ENCODE measurements around the gene FOXN4. TPM values are rescaled to one million over a fixed set of nuclear protein-coding genes. Genes with fewer than 3 reads are reported as not detected.

FOXN4 gene
- total and polyA plus RNA-seq, 9 of the 15 experiments (the other 6 are each of a cell fraction or from before 2014, with no cell fraction given), result not detected

DNA sequence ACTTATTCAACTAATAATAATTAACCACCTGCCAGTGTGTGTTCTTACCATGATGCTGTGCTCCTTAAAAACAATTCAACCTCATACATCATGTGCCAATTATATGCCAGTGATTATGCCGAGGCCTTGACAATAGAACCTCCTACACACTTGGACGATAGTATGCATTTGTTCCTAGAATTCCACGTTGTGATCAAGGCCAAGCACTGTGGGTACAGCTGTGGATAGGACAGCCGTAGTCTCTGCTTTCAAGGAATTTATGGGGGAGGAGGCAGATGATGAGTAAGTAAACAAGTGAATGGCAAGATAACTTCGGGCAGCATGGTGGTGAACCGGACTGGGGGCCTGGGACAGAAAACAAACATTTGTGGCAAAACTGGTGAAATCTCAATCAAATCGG lies 20.6 kb upstream of the FOXN4 start (continued):
- TF ChIP-seq, protein P1, sequence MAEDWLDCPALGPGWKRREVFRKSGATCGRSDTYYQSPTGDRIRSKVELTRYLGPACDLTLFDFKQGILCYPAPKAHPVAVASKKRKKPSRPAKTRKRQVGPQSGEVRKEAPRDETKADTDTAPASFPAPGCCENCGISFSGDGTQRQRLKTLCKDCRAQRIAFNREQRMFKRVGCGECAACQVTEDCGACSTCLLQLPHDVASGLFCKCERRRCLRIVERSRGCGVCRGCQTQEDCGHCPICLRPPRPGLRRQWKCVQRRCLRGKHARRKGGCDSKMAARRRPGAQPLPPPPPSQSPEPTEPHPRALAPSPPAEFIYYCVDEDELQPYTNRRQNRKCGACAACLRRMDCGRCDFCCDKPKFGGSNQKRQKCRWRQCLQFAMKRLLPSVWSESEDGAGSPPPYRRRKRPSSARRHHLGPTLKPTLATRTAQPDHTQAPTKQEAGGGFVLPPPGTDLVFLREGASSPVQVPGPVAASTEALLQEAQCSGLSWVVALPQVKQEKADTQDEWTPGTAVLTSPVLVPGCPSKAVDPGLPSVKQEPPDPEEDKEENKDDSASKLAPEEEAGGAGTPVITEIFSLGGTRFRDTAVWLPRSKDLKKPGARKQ (CRISPR knock-in tag; IDR thresholded peaks at IDR 0.05), result no peak
- no peak for TF ChIP-seq MXD1 (CRISPR knock-in tag; IDR thresholded peaks at IDR 0.05; ENCODE audit: borderline replicate concordance, poor library complexity, severe bottlenecking)
- TF ChIP-seq MIER1 (IDR thresholded peaks at IDR 0.05; ENCODE audit: low read depth), result no peak
- TF ChIP-seq, protein P2, sequence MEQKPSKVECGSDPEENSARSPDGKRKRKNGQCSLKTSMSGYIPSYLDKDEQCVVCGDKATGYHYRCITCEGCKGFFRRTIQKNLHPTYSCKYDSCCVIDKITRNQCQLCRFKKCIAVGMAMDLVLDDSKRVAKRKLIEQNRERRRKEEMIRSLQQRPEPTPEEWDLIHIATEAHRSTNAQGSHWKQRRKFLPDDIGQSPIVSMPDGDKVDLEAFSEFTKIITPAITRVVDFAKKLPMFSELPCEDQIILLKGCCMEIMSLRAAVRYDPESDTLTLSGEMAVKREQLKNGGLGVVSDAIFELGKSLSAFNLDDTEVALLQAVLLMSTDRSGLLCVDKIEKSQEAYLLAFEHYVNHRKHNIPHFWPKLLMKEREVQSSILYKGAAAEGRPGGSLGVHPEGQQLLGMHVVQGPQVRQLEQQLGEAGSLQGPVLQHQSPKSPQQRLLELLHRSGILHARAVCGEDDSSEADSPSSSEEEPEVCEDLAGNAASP (IDR thresholded peaks at IDR 0.05), result no peak
- no peak for TF ChIP-seq TAF7 (tag; IDR thresholded peaks at IDR 0.05)
- no peak for TF ChIP-seq NR4A1 (CRISPR knock-in tag; IDR thresholded peaks at IDR 0.05)
- TF ChIP-seq NR4A1 (tag; IDR thresholded peaks at IDR 0.05), result no peak

DNA sequence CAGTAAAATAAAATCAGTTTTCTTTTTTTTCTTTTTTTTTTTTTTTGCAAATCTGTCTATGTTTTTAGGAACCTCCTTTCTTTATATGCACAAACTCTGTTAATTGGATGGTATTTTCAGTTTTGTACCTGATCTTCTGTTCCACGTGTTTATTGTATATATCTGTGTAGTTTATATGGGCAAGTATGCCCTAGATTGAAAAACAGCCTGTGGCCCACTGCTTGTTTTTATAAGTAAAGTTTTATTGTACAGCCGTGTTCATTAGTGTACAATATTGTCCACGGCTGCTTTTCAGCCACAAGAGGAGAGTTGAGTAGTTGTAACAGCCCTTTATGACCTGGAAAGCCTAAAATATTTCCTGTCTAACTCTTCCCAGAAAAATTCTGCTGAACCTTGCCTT lies 19.9 kb upstream of the FOXN4 start:
- FAIRE-seq (no peak), ATAC-seq (no peak), DNase-seq (ENCODE audit: extremely low read depth in 1 of 4, low spot score in 3 of 4) (no peak)
- BruUV-seq (replicated peaks), result no TSS peak
- no peak overlapping the region for H3K4me3 ChIP-seq
- no peaks in the 10 kb centered on the region for H3K4me1 ChIP-seq (replicated peaks in 1 of 2; ENCODE audit: control insufficient read depth in 2 of 2, insufficient read depth in 2 of 2, low read length in 2 of 2)
- H3K27me3 ChIP-seq (ENCODE audit: control insufficient read depth in 2 of 2, insufficient read depth in 2 of 2, low read length in 2 of 2), result peaks cover 15 to 32% of the 10 kb centered on the region in 2 experiments; a peak in 4 of 5 replicates
- H3K36me3 ChIP-seq (ENCODE audit: control insufficient read depth, insufficient read depth, low read length), result no peaks in the 10 kb centered on the region
- ChIA-PET CTCF (ENCODE audit: low intra/inter-chr PET ratio) (interaction anchor here (0.7 kb wide), 1 partner anchor 59 kb away, joined by 3 read pairs; no protein-coding TSS in a partner anchor), POLR2A (no interaction called here)
- no peaks in the 10 kb centered on the region for H3K9me1 ChIP-seq (ENCODE audit: control insufficient read depth, insufficient read depth, low read length)
- in situ Hi-C loops (cut with MboI) (no loop called here), intact Hi-C loops (cut with micrococcal nuclease) (no loop called here)
- H2AFZ ChIP-seq (ENCODE audit: low read depth, low read length), result no peak overlapping the region
- H3K9me3 ChIP-seq (replicated peaks; ENCODE audit: control insufficient read depth, insufficient read depth, low read depth, low read length), result no peaks in the 10 kb centered on the region
- 0% methylated on average over 3 of the region's 3 CpGs for WGBS (ENCODE audit: insufficient coverage, low coverage, missing lambda C conversion rate)
- no peak overlapping the region for H3K27ac ChIP-seq (ENCODE audit: extremely low read depth, low read depth, low read length)
- H3K4me2 ChIP-seq (ENCODE audit: insufficient read depth, low read length), result no peak overlapping the region
- H3K79me2 ChIP-seq (ENCODE audit: control insufficient read depth, insufficient read depth, low read length), result no peaks in the 10 kb centered on the region
- no peak overlapping the region for H3K9ac ChIP-seq (ENCODE audit: insufficient read depth in 1 of 2, low read depth in 2 of 2, low read length in 2 of 2)
- H4K20me1 ChIP-seq (replicated peaks; ENCODE audit: control insufficient read depth, insufficient read depth, low read length), result no peaks in the 10 kb centered on the region
- TF ChIP-seq, protein P3, sequence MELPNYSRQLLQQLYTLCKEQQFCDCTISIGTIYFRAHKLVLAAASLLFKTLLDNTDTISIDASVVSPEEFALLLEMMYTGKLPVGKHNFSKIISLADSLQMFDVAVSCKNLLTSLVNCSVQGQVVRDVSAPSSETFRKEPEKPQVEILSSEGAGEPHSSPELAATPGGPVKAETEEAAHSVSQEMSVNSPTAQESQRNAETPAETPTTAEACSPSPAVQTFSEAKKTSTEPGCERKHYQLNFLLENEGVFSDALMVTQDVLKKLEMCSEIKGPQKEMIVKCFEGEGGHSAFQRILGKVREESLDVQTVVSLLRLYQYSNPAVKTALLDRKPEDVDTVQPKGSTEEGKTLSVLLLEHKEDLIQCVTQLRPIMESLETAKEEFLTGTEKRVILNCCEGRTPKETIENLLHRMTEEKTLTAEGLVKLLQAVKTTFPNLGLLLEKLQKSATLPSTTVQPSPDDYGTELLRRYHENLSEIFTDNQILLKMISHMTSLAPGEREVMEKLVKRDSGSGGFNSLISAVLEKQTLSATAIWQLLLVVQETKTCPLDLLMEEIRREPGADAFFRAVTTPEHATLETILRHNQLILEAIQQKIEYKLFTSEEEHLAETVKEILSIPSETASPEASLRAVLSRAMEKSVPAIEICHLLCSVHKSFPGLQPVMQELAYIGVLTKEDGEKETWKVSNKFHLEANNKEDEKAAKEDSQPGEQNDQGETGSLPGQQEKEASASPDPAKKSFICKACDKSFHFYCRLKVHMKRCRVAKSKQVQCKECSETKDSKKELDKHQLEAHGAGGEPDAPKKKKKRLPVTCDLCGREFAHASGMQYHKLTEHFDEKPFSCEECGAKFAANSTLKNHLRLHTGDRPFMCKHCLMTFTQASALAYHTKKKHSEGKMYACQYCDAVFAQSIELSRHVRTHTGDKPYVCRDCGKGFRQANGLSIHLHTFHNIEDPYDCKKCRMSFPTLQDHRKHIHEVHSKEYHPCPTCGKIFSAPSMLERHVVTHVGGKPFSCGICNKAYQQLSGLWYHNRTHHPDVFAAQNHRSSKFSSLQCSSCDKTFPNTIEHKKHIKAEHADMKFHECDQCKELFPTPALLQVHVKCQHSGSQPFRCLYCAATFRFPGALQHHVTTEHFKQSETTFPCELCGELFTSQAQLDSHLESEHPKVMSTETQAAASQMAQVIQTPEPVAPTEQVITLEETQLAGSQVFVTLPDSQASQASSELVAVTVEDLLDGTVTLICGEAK (IDR thresholded peaks at IDR 0.05), result peak; percentile 76
- TF ChIP-seq, protein P3 (CRISPR knock-in tag; IDR thresholded peaks at IDR 0.05), result no peak
